ENCODE data around the gene OVCA2.

Gene OVCA2

GRCh38 chr17:2013994-2014317, 27.9 kb upstream of the OVCA2 start:
- no peak for DNase-seq (ENCODE audit: low read depth)

GRCh38 chr17:2015314-2015713, 26.5 kb upstream of the OVCA2 start:
- no peak for DNase-seq (ENCODE audit: low read depth)

GRCh38 chr17:2016494-2016893, 25.3 kb upstream of the OVCA2 start:
- DNase-seq (ENCODE audit: low read depth), result no peak

- DNase-seq (ENCODE audit: low read depth), result no peak
These were observed 24.4 kb upstream of the OVCA2 start for GRCh38 chr17:2017274-2017941.

GRCh38 chr17:2018716-2019510, 22.9 kb upstream of the OVCA2 start:
- DNase-seq (ENCODE audit: low read depth), result no peak

GRCh38 chr17:2019723-2020122, 22.1 kb upstream of the OVCA2 start:
- DNase-seq (ENCODE audit: low read depth), result no peak

GRCh38 chr17:2020721-2021120, 21.1 kb upstream of the OVCA2 start:
- no peak for DNase-seq (ENCODE audit: low read depth)

- no peak for DNase-seq (ENCODE audit: low read depth)
These were observed 19.1 kb upstream of the OVCA2 start for GRCh38 chr17:2022647-2023240.

- DNase-seq (ENCODE audit: low read depth), result no peak
These were observed 18.6 kb upstream of the OVCA2 start for GRCh38 chr17:2023256-2023655.

- DNase-seq (ENCODE audit: low read depth), result peak; percentile 34
These were observed 17.9 kb upstream of the OVCA2 start for GRCh38 chr17:2023692-2024571.

GRCh38 chr17:2024572-2025219, 17.1 kb upstream of the OVCA2 start:
- DNase-seq (ENCODE audit: low read depth), result no peak

- peak; percentile 69 for DNase-seq (ENCODE audit: low read depth)
These were observed 16.6 kb upstream of the OVCA2 start, which contains the start of gene RTN4RL1 for GRCh38 chr17:2025220-2025621. TSS of gene RTN4RL1 (minus strand) at chr17:2025334. CDS start at chr17:2024865, 469 bp downstream.

- no peak for DNase-seq (ENCODE audit: low read depth)
These were observed 16.1 kb upstream of the OVCA2 start for GRCh38 chr17:2025622-2026309.

GRCh38 chr17:2027528-2028233, 14.1 kb upstream of the OVCA2 start:
- DNase-seq (ENCODE audit: low read depth), result no peak

- no peak for DNase-seq (ENCODE audit: low read depth)
These were observed 13.6 kb upstream of the OVCA2 start for GRCh38 chr17:2028234-2028614.

GRCh38 chr17:2028737-2029136, 13.1 kb upstream of the OVCA2 start:
- no peak for DNase-seq (ENCODE audit: low read depth)

- peak; percentile 71 for DNase-seq (ENCODE audit: low read depth)
These were observed 11.7 kb upstream of the OVCA2 start, which contains the start of gene DPH1 for GRCh38 chr17:2029911-2030778. TSS of gene DPH1 (plus strand) at chr17:2030153. CDS start at chr17:2030170, 17 bp downstream.

GRCh38 chr17:2030779-2031163, 11.1 kb upstream of the OVCA2 start:
- DNase-seq (ENCODE audit: low read depth), result no peak

GRCh38 chr17:2033153-2033552, 8.7 kb upstream of the OVCA2 start:
- no peak for DNase-seq (ENCODE audit: low read depth)

All from T-helper 22 cell (primary cell).